Fibroblast of upper back skin (primary cell): Measurements from ENCODE around the gene CYBA.

ENCODE experiments used
- DNase-seq: peaks from one replicate; pipeline ENCODE4 v3.0.0-alpha.2; 2013

Gene CYBA

DNA sequence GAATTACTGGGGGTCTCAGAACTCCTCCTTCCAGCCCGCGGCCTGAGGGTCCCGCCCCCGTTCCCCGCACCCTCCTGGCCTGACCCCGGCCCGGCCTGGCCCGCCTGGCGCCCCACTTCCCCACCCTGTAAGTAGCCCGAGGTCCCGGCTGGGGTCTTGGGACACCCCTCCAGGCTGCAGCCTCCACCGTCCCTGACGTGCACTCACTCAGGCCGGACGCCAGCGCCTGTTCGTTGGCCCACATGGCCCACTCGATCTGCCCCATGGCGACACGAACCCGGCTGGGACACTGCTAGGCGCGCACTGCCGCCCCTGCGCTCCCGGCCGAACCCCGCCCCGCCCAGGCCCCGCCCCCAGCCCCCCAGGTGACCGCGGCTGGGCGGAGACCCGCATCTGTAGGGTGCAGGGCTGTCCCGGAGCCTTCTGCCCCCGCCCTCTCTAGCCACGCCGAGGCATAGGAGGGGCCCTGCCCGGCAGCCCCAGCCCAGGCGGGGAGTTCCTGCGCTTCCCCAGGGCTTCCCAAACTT, at the start of gene CYBA:
TSS of gene CYBA (minus strand) at position 305 of the 527 bp plus-strand sequence. CDS start at position 265, 40 bp downstream.
- DNase-seq = peak; percentile 54

GRCh38 chr16:88700322-88700635, 49.4 kb upstream of the CYBA start:
- no peak for DNase-seq

DNA sequence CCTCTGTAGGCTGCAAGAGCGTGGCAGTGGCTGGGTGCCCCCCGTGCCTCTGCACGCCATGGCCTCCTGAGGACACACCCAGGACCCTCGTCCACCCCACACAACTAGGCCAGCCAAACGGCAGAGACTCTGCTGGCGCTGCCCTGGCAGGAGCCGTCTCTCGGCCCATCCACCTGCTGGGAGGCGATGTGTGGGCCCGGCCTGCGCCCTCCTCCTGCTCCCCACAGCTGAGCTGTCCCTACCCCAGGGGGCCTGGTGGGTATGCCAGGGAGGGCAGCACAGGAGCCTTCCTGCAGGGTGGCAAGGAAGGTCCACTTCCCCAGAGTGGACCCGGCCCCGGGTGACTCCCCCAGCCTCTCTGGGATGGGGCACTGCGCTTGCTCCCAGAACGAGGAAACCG, 48.3 kb upstream of the CYBA start:
- DNase-seq = no peak

DNA sequence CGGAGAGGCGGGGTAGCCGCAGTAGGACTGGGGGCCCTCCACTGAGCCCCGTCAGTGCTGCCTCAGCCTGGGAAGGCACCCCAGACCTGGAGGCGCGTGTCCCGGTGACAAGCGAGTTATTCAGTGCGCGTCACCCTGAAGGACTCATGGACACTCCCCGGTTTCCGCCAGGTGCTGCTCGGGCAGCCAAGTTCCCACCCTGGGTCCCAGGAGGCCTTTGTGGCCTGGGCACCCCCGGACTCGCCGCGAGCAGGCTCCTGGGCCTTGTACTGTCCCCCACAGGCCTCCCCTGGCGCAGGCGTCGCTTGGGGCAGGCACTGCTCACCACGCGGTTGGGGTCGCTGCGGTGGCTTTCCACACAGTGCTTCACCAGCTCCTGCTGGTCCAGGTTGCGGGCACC, 47.8 kb upstream of the CYBA start:
- no peak for DNase-seq

DNA sequence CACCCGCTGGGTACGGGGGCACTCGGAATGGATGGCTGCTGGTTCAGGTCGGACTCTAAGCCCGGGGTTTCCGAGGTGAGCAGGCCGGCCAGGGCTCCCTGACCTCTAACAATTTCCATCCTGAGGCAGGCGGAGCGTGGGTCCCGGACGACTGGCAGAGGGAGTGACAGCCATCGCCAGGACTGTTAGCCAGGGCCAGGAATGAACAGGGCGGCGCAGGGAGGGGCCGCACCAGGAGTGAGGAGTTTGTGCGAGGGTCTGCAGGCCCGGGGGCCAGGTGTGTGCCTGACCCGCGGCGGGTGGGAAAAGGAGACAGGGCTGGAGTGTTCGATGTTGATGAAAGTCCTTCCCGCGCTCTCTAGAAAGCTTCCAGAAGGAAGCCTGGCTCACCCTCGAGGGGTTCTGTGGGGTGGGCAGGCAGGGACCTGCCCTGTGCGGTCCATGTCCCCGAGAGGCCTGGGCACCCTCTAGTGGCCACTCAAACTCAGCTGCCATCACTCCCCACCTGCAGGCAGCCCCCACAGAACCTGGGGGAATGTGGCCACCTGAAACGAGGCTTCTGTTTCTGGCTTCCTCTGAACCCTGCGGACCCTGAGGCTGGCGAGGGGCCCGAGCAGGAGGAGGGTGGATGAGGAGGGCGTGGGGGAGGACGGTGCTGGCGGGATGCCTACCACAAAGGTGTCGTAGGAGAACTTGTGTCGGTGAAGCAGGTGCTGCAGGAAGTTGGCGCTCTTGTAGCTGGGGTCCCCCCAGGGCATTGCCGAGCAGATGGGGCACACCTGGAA, 47.2 kb upstream of the CYBA start:
- no peak for DNase-seq

DNA sequence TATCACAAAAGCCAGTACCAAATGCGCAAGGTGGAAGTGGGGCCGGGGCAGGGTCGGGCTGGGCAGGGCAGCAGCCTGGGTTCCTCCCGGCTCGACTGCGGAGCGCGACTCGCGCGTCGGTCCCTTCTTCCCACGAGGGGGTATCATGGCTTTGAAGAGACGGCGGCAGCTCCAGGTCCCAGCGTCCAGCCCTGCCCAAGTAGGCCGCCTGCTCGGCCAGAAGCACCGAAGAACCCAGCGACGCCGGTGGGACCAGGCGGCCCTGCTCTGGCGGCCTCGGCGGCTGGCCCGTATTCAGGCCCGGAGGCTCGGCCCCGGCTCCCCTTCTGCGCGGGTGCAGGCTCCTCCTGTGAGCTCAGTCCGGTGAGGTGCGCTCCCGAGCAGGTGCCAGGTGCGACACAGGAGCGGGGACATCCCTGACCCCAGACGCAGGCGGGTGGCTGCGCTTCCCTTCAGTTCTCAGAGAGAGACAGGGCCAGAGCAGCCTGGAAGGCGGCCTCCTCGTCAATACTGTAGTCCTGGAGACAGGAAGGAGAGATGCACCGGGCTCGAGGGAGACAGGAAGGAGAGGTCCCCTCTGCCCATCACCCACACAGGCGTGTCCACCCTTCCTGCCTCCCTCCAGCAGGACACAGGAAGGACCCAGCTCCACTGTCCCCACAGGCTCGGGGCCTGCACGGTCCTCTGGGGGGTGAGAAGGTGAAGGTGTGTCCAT, 46.4 kb upstream of the CYBA start:
- DNase-seq = no peak

GRCh38 chr16:88696441-88696840, 45.6 kb upstream of the CYBA start:
- DNase-seq = no peak

- no peak for DNase-seq
These were observed 44.9 kb upstream of the CYBA start for GRCh38 chr16:88695753-88696152.

DNA sequence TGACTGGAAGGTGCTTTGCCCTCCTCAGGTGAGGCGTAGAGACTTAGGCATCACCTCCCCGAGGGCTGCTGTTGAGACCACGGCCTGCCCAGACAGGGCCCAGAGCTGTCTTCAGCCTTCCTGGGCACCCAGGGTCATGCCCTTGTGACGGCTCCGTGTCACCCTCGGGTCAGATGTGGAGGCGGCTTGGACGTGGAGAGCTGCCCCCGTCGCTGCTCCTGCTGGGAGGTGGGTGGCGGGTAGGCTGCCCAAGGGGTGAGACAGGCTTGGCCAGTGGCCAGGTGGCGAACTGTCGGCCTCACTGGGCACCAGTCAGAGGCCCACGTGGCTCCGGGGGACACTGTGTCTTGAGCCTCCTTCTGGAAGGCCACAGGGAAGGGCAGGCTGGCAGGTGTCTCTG, 44.4 kb upstream of the CYBA start:
- no peak for DNase-seq

- DNase-seq = no peak
These were observed 43.6 kb upstream of the CYBA start for GRCh38 chr16:88694221-88695087.

DNA sequence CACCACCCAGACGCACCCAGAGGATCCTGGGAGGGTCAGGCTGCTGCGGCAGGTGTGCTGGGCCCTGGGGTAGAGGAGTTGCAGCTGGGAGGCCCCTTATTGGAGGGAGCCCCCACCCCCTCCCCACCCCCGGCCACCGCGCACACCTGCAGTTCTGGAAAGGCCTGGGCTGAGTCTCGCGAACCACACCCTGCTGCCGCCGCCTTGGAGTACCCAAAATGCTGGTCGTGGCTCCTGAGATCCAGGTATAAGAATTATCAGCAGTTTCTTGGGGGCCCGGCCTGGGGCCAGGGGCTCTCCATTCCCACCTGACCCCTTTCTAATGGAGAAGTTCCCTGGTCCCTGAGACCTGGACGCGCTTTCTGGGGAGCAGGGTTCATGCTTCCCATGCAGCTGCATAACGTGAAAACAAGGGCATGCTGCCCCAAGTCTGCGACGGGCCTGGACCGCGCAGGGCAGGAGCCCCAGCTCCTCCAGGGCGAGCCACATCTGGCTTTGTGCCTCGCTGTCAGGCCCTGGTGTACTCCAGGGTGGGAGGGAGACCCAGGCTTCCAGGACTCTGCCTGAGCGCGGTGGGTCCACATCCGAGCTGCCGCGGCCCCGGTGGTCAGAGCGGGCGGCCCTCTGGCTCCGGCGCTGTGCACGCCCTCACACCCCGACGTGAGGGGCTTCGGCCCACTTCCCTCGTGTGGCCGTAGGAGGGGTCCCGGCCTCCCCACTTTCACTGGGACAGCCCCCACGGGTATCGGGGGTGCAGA, 42.7 kb upstream of the CYBA start:
- DNase-seq = no peak

- DNase-seq = no peak
These were observed 42.0 kb upstream of the CYBA start for GRCh38 chr16:88692861-88693260.

- DNase-seq = no peak
These were observed 41.2 kb upstream of the CYBA start for GRCh38 chr16:88691924-88692560.

DNA sequence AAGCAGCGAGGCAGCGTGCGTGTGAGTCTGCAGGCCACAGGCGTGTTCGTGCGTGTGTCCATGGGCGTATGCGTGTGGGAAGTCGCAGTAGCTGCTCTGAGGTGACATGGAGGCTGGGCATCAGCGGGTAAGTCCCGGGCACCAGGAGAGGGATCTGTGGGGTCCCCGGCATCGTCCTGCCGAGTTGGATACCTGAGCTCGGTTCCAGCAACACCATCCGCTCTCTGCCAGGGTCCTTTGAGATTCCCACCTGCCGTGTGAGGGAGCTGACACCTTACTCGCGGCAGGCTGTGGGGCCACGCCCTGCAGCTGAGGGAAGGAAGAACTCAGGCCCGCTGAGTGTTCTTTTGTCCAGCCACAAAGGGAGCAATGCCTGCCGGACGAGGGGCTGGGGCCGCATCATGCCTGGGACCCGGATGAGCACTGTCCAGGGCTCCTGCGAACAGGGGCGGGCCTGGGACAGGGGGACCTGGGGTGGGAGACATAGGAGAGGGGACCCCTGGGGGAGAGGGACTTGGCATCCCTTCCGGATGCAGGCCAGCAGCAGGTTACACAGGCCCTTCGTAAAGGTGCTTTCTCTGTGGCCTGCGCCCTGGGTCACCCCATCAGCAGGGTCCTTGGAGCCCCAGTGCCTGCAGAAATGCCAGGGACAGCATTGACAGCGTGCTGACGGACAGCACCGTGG, 40.4 kb upstream of the CYBA start:
- DNase-seq = no peak

DNA sequence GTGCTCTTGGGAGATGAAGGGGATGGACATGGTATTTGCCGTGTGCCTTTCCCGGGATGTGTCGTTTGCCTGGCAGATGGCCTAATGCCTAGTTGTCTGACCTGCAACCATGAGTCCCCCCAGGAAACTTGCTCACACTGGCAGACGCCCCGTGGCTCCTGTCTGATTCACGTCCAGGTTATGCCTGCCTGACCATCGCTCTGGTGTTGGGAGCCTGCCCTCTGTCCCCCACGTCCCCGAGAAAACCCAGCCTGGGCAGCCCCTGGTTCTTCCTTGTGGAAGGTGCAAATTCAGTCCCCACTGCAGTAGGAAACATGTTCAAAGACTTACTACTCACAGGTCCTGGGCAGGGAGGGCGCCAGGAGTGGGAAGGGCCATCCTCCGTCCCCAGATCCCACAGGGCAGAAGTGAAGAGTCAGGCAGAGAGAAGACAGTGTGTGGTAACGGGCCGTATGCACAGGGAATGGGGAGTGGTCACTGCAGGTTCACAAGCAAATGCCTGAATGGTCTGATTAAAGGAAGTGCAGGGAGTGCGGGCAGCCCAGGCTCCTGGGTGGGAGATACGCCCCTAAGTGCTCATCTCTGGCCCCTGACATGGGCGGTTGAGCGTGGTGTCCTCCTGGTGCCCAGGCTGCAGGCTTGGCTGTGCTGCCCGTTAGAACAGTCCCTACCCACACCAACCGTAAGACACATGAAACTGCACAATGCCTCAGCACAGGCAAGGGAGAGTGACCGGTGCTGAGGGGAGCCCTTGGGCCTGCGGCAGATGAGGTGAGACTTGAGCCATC, 39.7 kb upstream of the CYBA start:
- no peak for DNase-seq

- no peak for DNase-seq
These were observed 37.3 kb upstream of the CYBA start for GRCh38 chr16:88688013-88688778.

DNA sequence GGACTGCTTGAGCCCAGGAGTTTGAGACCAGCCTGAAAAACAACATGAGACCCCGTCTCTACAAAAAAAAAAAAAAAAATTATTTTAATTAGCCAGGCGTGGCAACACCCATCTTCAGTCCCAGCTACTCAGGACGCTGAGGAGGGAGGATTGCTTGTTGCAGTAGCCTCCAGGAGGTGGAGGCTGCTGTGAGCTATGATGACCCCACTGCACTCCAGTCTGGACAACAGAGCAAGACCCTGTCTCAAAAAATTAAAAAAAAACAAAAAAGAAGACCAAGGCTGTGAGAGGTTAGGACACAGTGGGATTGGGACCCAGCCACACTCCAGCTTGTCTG, 36.8 kb upstream of the CYBA start:
- no peak for DNase-seq

- DNase-seq = no peak
These were observed 36.4 kb upstream of the CYBA start for GRCh38 chr16:88687254-88687576.

GRCh38 chr16:88686439-88687253, 35.8 kb upstream of the CYBA start, which contains the start of gene SNAI3:
SNAI3 (minus strand) TSS chr16:88686507; CDS start chr16:88686406, 101 bp downstream.
- DNase-seq = peak; percentile 25
